Measurements from ENCODE around the gene STPG4.

The STPG4 gene

GRCh38 chr2:47097563-47097962, 57.5 kb downstream of the STPG4 start:
- no peak for TF ChIP-seq CTCF (conservative IDR thresholded peaks at IDR 0.05; ENCODE audit: low read depth, low read length)
- Histone ChIP-seq H3K36me3 (ENCODE audit: insufficient read depth) (no peaks in the 10 kb centered on the region), H3K4me3 (IDR thresholded peaks at IDR 0.05; ENCODE audit: insufficient read depth, low read depth, low read length) (no peak overlapping the region), H3K4me1 (ENCODE audit: low read depth, poor library complexity, severe bottlenecking) (no peaks in the 10 kb centered on the region), H3K79me2 (ENCODE audit: insufficient read depth, low read depth) (no peaks in the 10 kb centered on the region), H2AFZ (ENCODE audit: low read depth) (no peak overlapping the region), H3K9ac (no peak overlapping the region), H3K27me3 (ENCODE audit: insufficient read depth, low read depth) (no peaks in the 10 kb centered on the region), H3K4me2 (no peak overlapping the region), H4K20me1 (ENCODE audit: insufficient read depth) (no peaks in the 10 kb centered on the region), H3K27ac (no peak overlapping the region)

- H2AFZ ChIP-seq (ENCODE audit: low read depth): no peak overlapping the region
- no peak for TF ChIP-seq CTCF (conservative IDR thresholded peaks at IDR 0.05; ENCODE audit: low read depth, low read length)
- no peak overlapping the region for H3K27ac ChIP-seq
- no peaks in the 10 kb centered on the region for H3K27me3 ChIP-seq (ENCODE audit: insufficient read depth, low read depth)
- no peaks in the 10 kb centered on the region for H3K79me2 ChIP-seq (ENCODE audit: insufficient read depth, low read depth)
- H3K4me1 ChIP-seq (ENCODE audit: low read depth, poor library complexity, severe bottlenecking): no peaks in the 10 kb centered on the region
- H3K4me2 ChIP-seq: no peak overlapping the region
- H3K36me3 ChIP-seq (ENCODE audit: insufficient read depth): no peaks in the 10 kb centered on the region
- H3K9ac ChIP-seq: no peak overlapping the region
- H4K20me1 ChIP-seq (ENCODE audit: insufficient read depth): no peaks in the 10 kb centered on the region
- no peak overlapping the region for H3K4me3 ChIP-seq (IDR thresholded peaks at IDR 0.05; ENCODE audit: insufficient read depth, low read depth, low read length)
These were observed 58.7 kb downstream of the STPG4 start for GRCh38 chr2:47096451-47096850.

GRCh38 chr2:47095349-47096020, 59.6 kb downstream of the STPG4 start:
- Histone ChIP-seq H3K36me3 (ENCODE audit: insufficient read depth) (no peaks in the 10 kb centered on the region), H2AFZ (ENCODE audit: low read depth) (no peak overlapping the region), H3K4me1 (ENCODE audit: low read depth, poor library complexity, severe bottlenecking) (no peaks in the 10 kb centered on the region), H4K20me1 (ENCODE audit: insufficient read depth) (no peaks in the 10 kb centered on the region), H3K27ac (no peak overlapping the region), H3K9ac (no peak overlapping the region), H3K4me3 (IDR thresholded peaks at IDR 0.05; ENCODE audit: insufficient read depth, low read depth, low read length) (no peak overlapping the region), H3K27me3 (ENCODE audit: insufficient read depth, low read depth) (no peaks in the 10 kb centered on the region), H3K79me2 (ENCODE audit: insufficient read depth, low read depth) (no peaks in the 10 kb centered on the region), H3K4me2 (no peak overlapping the region)
- TF ChIP-seq CTCF (conservative IDR thresholded peaks at IDR 0.05; ENCODE audit: low read depth, low read length): no peak

- no peak overlapping the region for H3K27ac ChIP-seq
- no peak overlapping the region for H2AFZ ChIP-seq (ENCODE audit: low read depth)
- no peaks in the 10 kb centered on the region for H3K4me1 ChIP-seq (ENCODE audit: low read depth, poor library complexity, severe bottlenecking)
- H3K4me3 ChIP-seq (IDR thresholded peaks at IDR 0.05; ENCODE audit: insufficient read depth, low read depth, low read length): no peak overlapping the region
- H3K36me3 ChIP-seq (ENCODE audit: insufficient read depth): no peaks in the 10 kb centered on the region
- no peaks in the 10 kb centered on the region for H3K27me3 ChIP-seq (ENCODE audit: insufficient read depth, low read depth)
- no peaks in the 10 kb centered on the region for H4K20me1 ChIP-seq (ENCODE audit: insufficient read depth)
- no peaks in the 10 kb centered on the region for H3K79me2 ChIP-seq (ENCODE audit: insufficient read depth, low read depth)
- TF ChIP-seq CTCF (conservative IDR thresholded peaks at IDR 0.05; ENCODE audit: low read depth, low read length): no peak
- no peak overlapping the region for H3K4me2 ChIP-seq
- H3K9ac ChIP-seq: no peak overlapping the region
These were observed 60.5 kb downstream of the STPG4 start for GRCh38 chr2:47094511-47095142.

Measured in KMS-11 (cell line).